WTC11 (cell line): ENCODE data around the gene CYP4A22. TPM values are rescaled to one million over a fixed set of nuclear protein-coding genes. Genes with fewer than 3 reads are reported as not detected.

Experiments used
- ATAC-seq: fragments of 200-7000 bp; cut with Tn5 transposase; 2 replicates; pipeline ENCODE4 v1.10.0; 2021; ENCODE audit warnings: mild to moderate bottlenecking, moderate library complexity
- CTCF ChIA-PET: fragments of 300-600 bp; sonication (Branson Sonifier 250); formaldehyde crosslinking; loops from one replicate; lab custom pipeline; 2021; ENCODE audit warnings: antibody characterized with exemption; lab: Charles Lee
- POLR2A ChIA-PET: fragments of 350-600 bp; sonication (Branson Sonifier 250); formaldehyde crosslinking; loops from one replicate; lab custom pipeline; 2021; ENCODE audit warnings: antibody characterized with exemption; lab: Charles Lee
- DNase-seq: peaks from one replicate; pipeline ENCODE4 v3.0.0; 2021; ENCODE audit warnings: low spot score
- H3K27ac Mint-ChIP-seq: 2 replicates; pipeline ENCODE4 v1.8.0; 2021; ENCODE audit warnings: mixed read lengths
- H3K27me3 Mint-ChIP-seq: 2 replicates; pipeline ENCODE4 v1.8.0; 2021; ENCODE audit warnings: low read depth, mild to moderate bottlenecking, moderate library complexity, mixed read lengths
- H3K36me3 Mint-ChIP-seq: 2 replicates; pipeline ENCODE4 v1.8.0; 2021; ENCODE audit warnings: mixed read lengths
- H3K4me1 Mint-ChIP-seq: 2 replicates; pipeline ENCODE4 v1.8.0; 2022; ENCODE audit warnings: mixed read lengths
- H3K4me3 Mint-ChIP-seq: 2 replicates; pipeline ENCODE4 v1.8.0; 2021; ENCODE audit warnings: mild to moderate bottlenecking, moderate library complexity, mixed read lengths
- H3K9me3 Mint-ChIP-seq: 2 replicates; pipeline ENCODE4 v1.8.0; 2021; ENCODE audit warnings: mixed read lengths
- AFF4 ChIP-seq: sonication (generic); formaldehyde crosslinking; IDR thresholded peaks from 2 replicates; pipeline ENCODE4 v1.8.1; 2023; ENCODE audit warnings: mild to moderate bottlenecking, missing genetic modification reagents, borderline replicate concordance
- ATF1 ChIP-seq: sonication (generic); formaldehyde crosslinking; IDR thresholded peaks from 2 replicates; pipeline ENCODE4 v1.8.1; 2023; ENCODE audit warnings: mild to moderate bottlenecking, moderate library complexity, missing genetic modification reagents
- CREM ChIP-seq: sonication (generic); formaldehyde crosslinking; IDR thresholded peaks from 2 replicates; pipeline ENCODE4 v1.8.1; 2022; ENCODE audit warnings: mild to moderate bottlenecking, missing genetic modification reagents, moderate library complexity
- E2F1 ChIP-seq: sonication (generic); formaldehyde crosslinking; IDR thresholded peaks from 2 replicates; pipeline ENCODE4 v1.8.0; 2022; ENCODE audit warnings: mild to moderate bottlenecking, missing genetic modification reagents
- E2F4 ChIP-seq: sonication (generic); formaldehyde crosslinking; IDR thresholded peaks from 2 replicates; pipeline ENCODE4 v1.8.1; 2022; ENCODE audit warnings: low read depth, mild to moderate bottlenecking, moderate library complexity, missing genetic modification reagents, borderline replicate concordance
- ETV6 ChIP-seq: sonication (generic); formaldehyde crosslinking; IDR thresholded peaks from 2 replicates; pipeline ENCODE4 v1.8.1; 2022; ENCODE audit warnings: mild to moderate bottlenecking, missing genetic modification reagents
- FOXP1 ChIP-seq: sonication (generic); formaldehyde crosslinking; IDR thresholded peaks from 2 replicates; pipeline ENCODE4 v1.8.0; 2022; ENCODE audit warnings: missing genetic modification reagents, mild to moderate bottlenecking, moderate library complexity, borderline replicate concordance
- GTF2I ChIP-seq: fragments of 250-450 bp; sonication (Bioruptor Pico); conservative IDR thresholded peaks from 2 replicates; pipeline ENCODE4 v1.4.0; 2021; ENCODE audit warnings: mild to moderate bottlenecking
- IRF2 ChIP-seq: sonication (generic); formaldehyde crosslinking; IDR thresholded peaks from 2 replicates; pipeline ENCODE4 v1.8.0; 2022; ENCODE audit warnings: low read depth, missing genetic modification reagents, borderline replicate concordance
- JAZF1 ChIP-seq: fragments of 250-450 bp; sonication (Bioruptor Pico); IDR thresholded peaks from 2 replicates; pipeline ENCODE4 v1.9.0; 2021; ENCODE audit warnings: moderate library complexity, mild to moderate bottlenecking, inconsistent platforms
- MYBL2 ChIP-seq: sonication (generic); formaldehyde crosslinking; IDR thresholded peaks from 2 replicates; pipeline ENCODE4 v1.8.1; 2023; ENCODE audit warnings: mild to moderate bottlenecking, moderate library complexity, missing genetic modification reagents
- NFE2L1 ChIP-seq: sonication (generic); formaldehyde crosslinking; IDR thresholded peaks from 2 replicates; pipeline ENCODE4 v1.8.1; 2023; ENCODE audit warnings: missing genetic modification reagents
- NR3C1 ChIP-seq: sonication (generic); formaldehyde crosslinking; conservative IDR thresholded peaks from 2 replicates; pipeline ENCODE4 v1.8.1; 2023; ENCODE audit warnings: low read depth, mild to moderate bottlenecking, missing genetic modification reagents
- SMAD4 ChIP-seq: sonication (generic); formaldehyde crosslinking; IDR thresholded peaks from 2 replicates; pipeline ENCODE4 v1.8.0; 2022; ENCODE audit warnings: mild to moderate bottlenecking, missing genetic modification reagents
- SOX15 ChIP-seq: fragments of 250-450 bp; sonication (Bioruptor Pico); IDR thresholded peaks from 2 replicates; pipeline ENCODE4 v1.9.0; 2021; ENCODE audit warnings: mild to moderate bottlenecking
- TEAD4 ChIP-seq: sonication (generic); formaldehyde crosslinking; IDR thresholded peaks from 2 replicates; pipeline ENCODE4 v1.8.0; 2022; ENCODE audit warnings: mild to moderate bottlenecking, missing genetic modification reagents
- ZBTB21 ChIP-seq: sonication (generic); formaldehyde crosslinking; IDR thresholded peaks from 2 replicates; pipeline ENCODE4 v1.8.1; 2023; ENCODE audit warnings: mild to moderate bottlenecking, missing genetic modification reagents, borderline replicate concordance
- ZNF138 ChIP-seq: sonication (generic); formaldehyde crosslinking; conservative IDR thresholded peaks from 2 replicates; pipeline ENCODE4 v1.8.1; 2022; ENCODE audit warnings: mild to moderate bottlenecking, moderate library complexity, missing genetic modification reagents
- ZNF532 ChIP-seq: fragments of 250-450 bp; sonication (Bioruptor Pico); IDR thresholded peaks from 2 replicates; pipeline ENCODE4 v1.9.0; 2021; ENCODE audit warnings: mild to moderate bottlenecking, borderline replicate concordance
- total RNA-seq: library from RNA; stranded (reverse); gene quantifications from 3 replicates; pipeline ENCODE4 v1.2.3, GENCODE V29; 2021
- TF ChIP-seq, protein P1 (sequence below): fragments of 250-450 bp; sonication (Bioruptor Pico); IDR thresholded peaks from 2 replicates; pipeline ENCODE4 v1.8.0; 2021; ENCODE audit warnings: mild to moderate bottlenecking

Gene CYP4A22
- total RNA-seq, 1 experiment from 2014 or later = not detected

DNA sequence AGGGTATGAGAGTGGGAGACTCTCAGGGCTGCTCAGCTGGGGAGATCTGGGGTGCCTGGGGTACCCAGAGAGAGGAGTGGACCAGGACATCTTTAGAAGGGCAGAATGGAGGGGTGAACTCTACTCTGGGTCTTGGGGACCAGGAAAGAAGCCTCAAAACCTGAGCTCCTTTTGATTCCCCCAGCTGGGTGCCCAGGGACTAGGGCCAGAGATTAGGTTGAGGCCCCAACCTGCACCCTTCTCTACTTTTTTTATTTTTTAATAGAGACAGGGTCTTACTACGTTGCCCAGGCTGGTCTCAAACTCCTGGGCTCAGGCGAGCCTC is 50.6 kb downstream of the CYP4A22 start:
- DNase-seq (no peak), ATAC-seq (no peak)
- ChIA-PET POLR2A (no interaction called here), CTCF (interaction anchor here (0.7 to 7.3 kb wide), 2 partner anchors 8 to 75 kb away, joined by 3 to 152 read pairs; no protein-coding TSS in a partner anchor)
- Mint-ChIP-seq H3K4me3 (no peak overlapping the region), H3K36me3 (no peaks in the 10 kb centered on the region), H3K9me3 (no peaks in the 10 kb centered on the region), H3K27me3 (peaks cover 24% of the 10 kb centered on the region), H3K4me1 (peaks cover 24% of the 10 kb centered on the region), H3K27ac (no peak overlapping the region)
- TF ChIP-seq E2F4 (CRISPR knock-in tag) = no peak
- no peak for TF ChIP-seq FOXP1 (CRISPR knock-in tag)
- TF ChIP-seq CREM (CRISPR knock-in tag) = no peak
- no peak for TF ChIP-seq SOX15 (CRISPR knock-in tag)
- no peak for TF ChIP-seq NFE2L1 (CRISPR knock-in tag)
- TF ChIP-seq TEAD4 (CRISPR knock-in tag) = no peak
- no peak for TF ChIP-seq E2F1 (CRISPR knock-in tag)
- TF ChIP-seq ATF1 (CRISPR knock-in tag) = no peak
- TF ChIP-seq ZNF138 (CRISPR knock-in tag) = no peak
- TF ChIP-seq, protein P1, sequence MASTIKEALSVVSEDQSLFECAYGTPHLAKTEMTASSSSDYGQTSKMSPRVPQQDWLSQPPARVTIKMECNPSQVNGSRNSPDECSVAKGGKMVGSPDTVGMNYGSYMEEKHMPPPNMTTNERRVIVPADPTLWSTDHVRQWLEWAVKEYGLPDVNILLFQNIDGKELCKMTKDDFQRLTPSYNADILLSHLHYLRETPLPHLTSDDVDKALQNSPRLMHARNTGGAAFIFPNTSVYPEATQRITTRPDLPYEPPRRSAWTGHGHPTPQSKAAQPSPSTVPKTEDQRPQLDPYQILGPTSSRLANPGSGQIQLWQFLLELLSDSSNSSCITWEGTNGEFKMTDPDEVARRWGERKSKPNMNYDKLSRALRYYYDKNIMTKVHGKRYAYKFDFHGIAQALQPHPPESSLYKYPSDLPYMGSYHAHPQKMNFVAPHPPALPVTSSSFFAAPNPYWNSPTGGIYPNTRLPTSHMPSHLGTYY (CRISPR knock-in tag) = no peak
- TF ChIP-seq ZBTB21 (CRISPR knock-in tag) = no peak
- TF ChIP-seq IRF2 (CRISPR knock-in tag) = no peak
- no peak for TF ChIP-seq NR3C1 (CRISPR knock-in tag)
- TF ChIP-seq MYBL2 (CRISPR knock-in tag) = no peak
- no peak for TF ChIP-seq ZNF532
- no peak for TF ChIP-seq ETV6 (CRISPR knock-in tag)
- no peak for TF ChIP-seq SMAD4
- TF ChIP-seq JAZF1 (CRISPR knock-in tag) = no peak
- TF ChIP-seq GTF2I = no peak
- TF ChIP-seq AFF4 (CRISPR knock-in tag) = no peak
